ENCODE results near the gene HPGDS.

DNA sequence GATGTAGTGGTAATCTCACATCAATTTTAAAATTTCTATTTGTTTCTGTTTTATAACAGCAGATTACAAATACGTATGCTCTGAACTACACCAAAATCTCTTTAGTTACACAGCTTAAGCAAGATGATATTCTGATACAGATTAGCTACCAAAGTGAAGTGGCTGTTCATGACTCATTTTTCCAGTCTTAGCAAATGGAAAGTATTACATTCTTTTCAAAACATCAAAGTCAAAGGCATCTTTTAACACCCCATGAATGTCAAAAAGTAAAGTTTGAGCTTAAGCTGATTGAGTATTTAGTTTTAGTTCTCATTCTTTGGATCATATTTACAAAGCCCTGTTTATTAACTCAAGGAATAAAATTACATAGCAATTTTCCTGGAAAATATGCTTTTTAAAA, 6.6 kb upstream of the HPGDS start:
- TF ChIP-seq EZH2phosphoT487 (IDR thresholded peaks at IDR 0.05; ENCODE audit: insufficient read depth, low read depth) (no peak), EZH2 (IDR thresholded peaks at IDR 0.05; ENCODE audit: insufficient read depth, poor library complexity, severe bottlenecking) (no peak)

All from GM23248 (cell line).